SK-N-SH treated with all-trans-retinoic acid at 6 μM for 48 hours (cell line): ENCODE data around the gene MAP3K13.
A peak's percentile ranks its signal among the peaks of the same experiment; 100 is the strongest.

Experiments used
- ATAC-seq: fragments of 200-7000 bp; cut with Tn5 transposase; 3 replicates; pipeline ENCODE4 v1.9.1; 2020; ENCODE audit warnings: mild to moderate bottlenecking, moderate library complexity
- ARNTL ChIP-seq: fragments of 450-650 bp; formaldehyde crosslinking; IDR thresholded peaks from 2 replicates; pipeline ENCODE4 v1.5.0; 2020; ENCODE audit warnings: low read depth, mild to moderate bottlenecking, moderate library complexity, borderline replicate concordance
- BACH2 ChIP-seq: fragments of 250-450 bp; sonication (Bioruptor Pico); IDR thresholded peaks from 2 replicates; pipeline ENCODE4 v1.9.0; 2021; ENCODE audit warnings: mild to moderate bottlenecking, borderline replicate concordance
- CSDC2 ChIP-seq: fragments of 250-450 bp; sonication (Bioruptor Pico); IDR thresholded peaks from 2 replicates; pipeline ENCODE4 v1.5.0; 2020; ENCODE audit warnings: mild to moderate bottlenecking, moderate library complexity
- CSRNP3 ChIP-seq: fragments of 250-450 bp; sonication (Bioruptor Pico); IDR thresholded peaks from 2 replicates; pipeline ENCODE4 v1.5.1; 2021; ENCODE audit warnings: mild to moderate bottlenecking, moderate library complexity
- ESRRG ChIP-seq: fragments of 250-450 bp; sonication (Bioruptor Pico); IDR thresholded peaks from 2 replicates; pipeline ENCODE4 v1.6.1; 2021; ENCODE audit warnings: mild to moderate bottlenecking
- GLIS3 ChIP-seq: fragments of 250-450 bp; sonication (Bioruptor Pico); IDR thresholded peaks from 2 replicates; pipeline ENCODE4 v1.5.0; 2020; ENCODE audit warnings: mild to moderate bottlenecking, moderate library complexity
- ISL1 ChIP-seq: fragments of 250-450 bp; sonication (Bioruptor Pico); IDR thresholded peaks from 2 replicates; pipeline ENCODE4 v2.1.2; 2022; ENCODE audit warnings: mild to moderate bottlenecking, moderate library complexity
- OSR1 ChIP-seq: fragments of 250-450 bp; sonication (Bioruptor Pico); IDR thresholded peaks from 2 replicates; pipeline ENCODE4 v1.8.0; 2022; ENCODE audit warnings: moderate library complexity, mild to moderate bottlenecking, inconsistent platforms
- PPARA ChIP-seq: fragments of 250-450 bp; sonication (Bioruptor Pico); IDR thresholded peaks from 2 replicates; pipeline ENCODE4 v1.5.0; 2020; ENCODE audit warnings: mild to moderate bottlenecking, borderline replicate concordance
- RARB ChIP-seq: fragments of 250-450 bp; sonication (Bioruptor Pico); IDR thresholded peaks from 2 replicates; pipeline ENCODE4 v1.8.0; 2021; ENCODE audit warnings: mild to moderate bottlenecking, moderate library complexity
- SNAI2 ChIP-seq: fragments of 250-450 bp; sonication (Bioruptor Pico); IDR thresholded peaks from 2 replicates; pipeline ENCODE4 v1.5.0; 2020; ENCODE audit warnings: mild to moderate bottlenecking, moderate library complexity
- TCF4 ChIP-seq: fragments of 250-450 bp; sonication (Bioruptor Pico); IDR thresholded peaks from 2 replicates; pipeline ENCODE4 v1.8.0; 2021; ENCODE audit warnings: mild to moderate bottlenecking, moderate library complexity, borderline replicate concordance
- TOX ChIP-seq: fragments of 250-450 bp; sonication (Bioruptor Pico); IDR thresholded peaks from 2 replicates; pipeline ENCODE4 v1.8.0; 2021; ENCODE audit warnings: mild to moderate bottlenecking, moderate library complexity, borderline replicate concordance
- TSHZ2 ChIP-seq: fragments of 250-450 bp; sonication (Bioruptor Pico); IDR thresholded peaks from 2 replicates; pipeline ENCODE4 v1.5.0; 2020; ENCODE audit warnings: mild to moderate bottlenecking, moderate library complexity
- ZC3H10 ChIP-seq: fragments of 250-450 bp; sonication (Bioruptor Pico); IDR thresholded peaks from 2 replicates; pipeline ENCODE4 v1.5.1; 2021; ENCODE audit warnings: mild to moderate bottlenecking, moderate library complexity
- ZFP3 ChIP-seq: fragments of 250-450 bp; sonication (Bioruptor Pico); IDR thresholded peaks from 2 replicates; pipeline ENCODE4 v1.5.0; 2020; ENCODE audit warnings: mild to moderate bottlenecking, moderate library complexity
- ZFP30 ChIP-seq: fragments of 450-650 bp; formaldehyde crosslinking; IDR thresholded peaks from 2 replicates; pipeline ENCODE4 v1.5.0; 2022; ENCODE audit warnings: mild to moderate bottlenecking, moderate library complexity
- ZNF565 ChIP-seq: fragments of 450-650 bp; formaldehyde crosslinking; conservative IDR thresholded peaks from 2 replicates; pipeline ENCODE4 v1.5.0; 2020; ENCODE audit warnings: low read depth, mild to moderate bottlenecking, moderate library complexity
- ZNF70 ChIP-seq: fragments of 450-650 bp; formaldehyde crosslinking; IDR thresholded peaks from 2 replicates; pipeline ENCODE4 v1.5.0; 2020; ENCODE audit warnings: mild to moderate bottlenecking, moderate library complexity
- ZNF8 ChIP-seq: fragments of 450-650 bp; formaldehyde crosslinking; IDR thresholded peaks from 2 replicates; pipeline ENCODE4 v1.5.0; 2020; ENCODE audit warnings: mild to moderate bottlenecking, moderate library complexity
- TF ChIP-seq, protein P1 (sequence below): fragments of 250-450 bp; sonication (Bioruptor Pico); IDR thresholded peaks from 2 replicates; pipeline ENCODE4 v1.5.1; 2020; ENCODE audit warnings: low read depth, mild to moderate bottlenecking, moderate library complexity
- TF ChIP-seq, protein P2 (sequence below): fragments of 250-450 bp; sonication (Bioruptor Pico); IDR thresholded peaks from 2 replicates; pipeline ENCODE4 v1.8.0; 2021; ENCODE audit warnings: low read depth, mild to moderate bottlenecking, moderate library complexity, borderline replicate concordance

Gene MAP3K13

GRCh38 chr3:185420762-185421161 lies 57.8 kb downstream of the MAP3K13 start:
- 0 out of 3 replicates have a peak, but pooled peaks have one; percentile 24 for ATAC-seq
- no peak for TF ChIP-seq OSR1 (CRISPR knock-in tag)
- no peak for TF ChIP-seq ZFP3 (CRISPR knock-in tag)
- TF ChIP-seq TSHZ2 (CRISPR knock-in tag): no peak
- no peak for TF ChIP-seq ZNF565 (CRISPR knock-in tag)
- TF ChIP-seq ZFP30 (CRISPR knock-in tag): no peak
- no peak for TF ChIP-seq ZNF8 (CRISPR knock-in tag)
- no peak for TF ChIP-seq CSDC2 (CRISPR knock-in tag)
- no peak for TF ChIP-seq TOX (CRISPR knock-in tag)
- no peak for TF ChIP-seq PPARA (CRISPR knock-in tag)
- no peak for TF ChIP-seq BACH2 (CRISPR knock-in tag)
- no peak for TF ChIP-seq ZC3H10
- no peak for TF ChIP-seq CSRNP3 (CRISPR knock-in tag)

GRCh38 chr3:185421577-185422232 lies 58.8 kb downstream of the MAP3K13 start:
- TF ChIP-seq SNAI2 (no peak), ARNTL (CRISPR knock-in tag) (no peak)
- TF ChIP-seq, protein P1, sequence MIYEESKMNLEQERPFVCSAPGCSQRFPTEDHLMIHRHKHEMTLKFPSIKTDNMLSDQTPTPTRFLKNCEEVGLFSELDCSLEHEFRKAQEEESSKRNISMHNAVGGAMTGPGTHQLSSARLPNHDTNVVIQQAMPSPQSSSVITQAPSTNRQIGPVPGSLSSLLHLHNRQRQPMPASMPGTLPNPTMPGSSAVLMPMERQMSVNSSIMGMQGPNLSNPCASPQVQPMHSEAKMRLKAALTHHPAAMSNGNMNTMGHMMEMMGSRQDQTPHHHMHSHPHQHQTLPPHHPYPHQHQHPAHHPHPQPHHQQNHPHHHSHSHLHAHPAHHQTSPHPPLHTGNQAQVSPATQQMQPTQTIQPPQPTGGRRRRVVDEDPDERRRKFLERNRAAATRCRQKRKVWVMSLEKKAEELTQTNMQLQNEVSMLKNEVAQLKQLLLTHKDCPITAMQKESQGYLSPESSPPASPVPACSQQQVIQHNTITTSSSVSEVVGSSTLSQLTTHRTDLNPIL (CRISPR knock-in tag): no peak
- ATAC-seq: no peak

GRCh38 chr3:185422677-185423076 lies 59.7 kb downstream of the MAP3K13 start:
- ATAC-seq: no peak
- no peak for TF ChIP-seq TCF4
- TF ChIP-seq, protein P1 (CRISPR knock-in tag): no peak
- no peak for TF ChIP-seq CSDC2 (CRISPR knock-in tag)
- no peak for TF ChIP-seq ZFP30 (CRISPR knock-in tag)
- TF ChIP-seq ESRRG (CRISPR knock-in tag): no peak
- no peak for TF ChIP-seq RARB
- no peak for TF ChIP-seq OSR1 (CRISPR knock-in tag)
- TF ChIP-seq ISL1: no peak
- no peak for TF ChIP-seq GLIS3 (CRISPR knock-in tag)
- no peak for TF ChIP-seq TOX (CRISPR knock-in tag)
- TF ChIP-seq PPARA (CRISPR knock-in tag): no peak
- no peak for TF ChIP-seq ZNF8 (CRISPR knock-in tag)

GRCh38 chr3:185423178-185423577 lies 60.2 kb downstream of the MAP3K13 start:
- peak; percentile 84 for ATAC-seq
- TF ChIP-seq, protein P1 (CRISPR knock-in tag): no peak
- no peak for TF ChIP-seq ZNF565 (CRISPR knock-in tag)
- no peak for TF ChIP-seq TCF4
- TF ChIP-seq TOX (CRISPR knock-in tag): no peak
- no peak for TF ChIP-seq ZC3H10
- TF ChIP-seq PPARA (CRISPR knock-in tag): no peak
- no peak for TF ChIP-seq GLIS3 (CRISPR knock-in tag)
- TF ChIP-seq BACH2 (CRISPR knock-in tag): no peak
- TF ChIP-seq SNAI2: no peak
- no peak for TF ChIP-seq CSRNP3 (CRISPR knock-in tag)
- no peak for TF ChIP-seq ISL1
- TF ChIP-seq ZFP30 (CRISPR knock-in tag): no peak
- TF ChIP-seq ARNTL (CRISPR knock-in tag): no peak
- TF ChIP-seq, protein P2, sequence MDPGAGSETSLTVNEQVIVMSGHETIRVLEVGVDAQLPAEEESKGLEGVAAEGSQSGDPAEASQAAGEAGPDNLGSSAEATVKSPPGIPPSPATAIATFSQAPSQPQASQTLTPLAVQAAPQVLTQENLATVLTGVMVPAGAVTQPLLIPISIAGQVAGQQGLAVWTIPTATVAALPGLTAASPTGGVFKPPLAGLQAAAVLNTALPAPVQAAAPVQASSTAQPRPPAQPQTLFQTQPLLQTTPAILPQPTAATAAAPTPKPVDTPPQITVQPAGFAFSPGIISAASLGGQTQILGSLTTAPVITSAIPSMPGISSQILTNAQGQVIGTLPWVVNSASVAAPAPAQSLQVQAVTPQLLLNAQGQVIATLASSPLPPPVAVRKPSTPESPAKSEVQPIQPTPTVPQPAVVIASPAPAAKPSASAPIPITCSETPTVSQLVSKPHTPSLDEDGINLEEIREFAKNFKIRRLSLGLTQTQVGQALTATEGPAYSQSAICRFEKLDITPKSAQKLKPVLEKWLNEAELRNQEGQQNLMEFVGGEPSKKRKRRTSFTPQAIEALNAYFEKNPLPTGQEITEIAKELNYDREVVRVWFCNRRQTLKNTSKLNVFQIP: no peak
- no peak for TF ChIP-seq OSR1 (CRISPR knock-in tag)
- no peak for TF ChIP-seq ZNF70 (CRISPR knock-in tag)
- TF ChIP-seq ZNF8 (CRISPR knock-in tag): no peak
